Stimulated activated CD8-positive, alpha-beta memory T cell treated with anti-CD3 and anti-CD28 coated beads, Interleukin-2, amount 100 ng/mL, for 1 hour (primary cell): Measurements from ENCODE around the gene PHF20.
"Not testable (repeated sequence)": the region's sequence is repeated elsewhere in the genome, so short reads cannot be mapped to it uniquely, and the experiment has no call there.

ENCODE experiments used
- DNase-seq, 2 donors: peaks; one replicate each; pipeline ENCODE4 v3.0.0-alpha.2; 2020; ENCODE audit warnings: low read depth in 2 of 2

PHF20 gene

GRCh38 chr20:35776513-35777101, 4.8 kb downstream of the PHF20 start:
- DNase-seq, result no peak

- DNase-seq, result not testable (repeated sequence)
Measured at GRCh38 chr20:35783811-35784210, 12.0 kb downstream of the PHF20 start.

- DNase-seq, result not testable (repeated sequence)
Measured at GRCh38 chr20:35785541-35785940, 13.7 kb downstream of the PHF20 start.

GRCh38 chr20:35788796-35789195, 17.0 kb downstream of the PHF20 start:
- no peak for DNase-seq

- no peak for DNase-seq
Measured at GRCh38 chr20:35791097-35791496, 19.3 kb downstream of the PHF20 start.

- no peak for DNase-seq
Measured at GRCh38 chr20:35791821-35792220, 20.0 kb downstream of the PHF20 start.

GRCh38 chr20:35792740-35793139, 20.9 kb downstream of the PHF20 start:
- DNase-seq, result no peak

GRCh38 chr20:35796571-35796970, 24.8 kb downstream of the PHF20 start:
- no peak for DNase-seq

- DNase-seq, result no peak
Measured at GRCh38 chr20:35801865-35802264, 30.1 kb downstream of the PHF20 start.

GRCh38 chr20:35806075-35806474, 34.3 kb downstream of the PHF20 start:
- no peak for DNase-seq

GRCh38 chr20:35807877-35808276, 36.1 kb downstream of the PHF20 start:
- no peak for DNase-seq

- DNase-seq, result no peak
Measured at GRCh38 chr20:35820715-35821114, 48.9 kb downstream of the PHF20 start.

- no peak for DNase-seq
Measured at GRCh38 chr20:35821807-35822242, 50.0 kb downstream of the PHF20 start.

- DNase-seq, result no peak
Measured at GRCh38 chr20:35823147-35823546, 51.3 kb downstream of the PHF20 start.

GRCh38 chr20:35823937-35824336, 52.1 kb downstream of the PHF20 start:
- no peak for DNase-seq

GRCh38 chr20:35826397-35826998, 54.7 kb downstream of the PHF20 start:
- DNase-seq, result no peak

- DNase-seq, result no peak
Measured at GRCh38 chr20:35828434-35828833, 56.6 kb downstream of the PHF20 start.

GRCh38 chr20:35828916-35829315, 57.1 kb downstream of the PHF20 start:
- DNase-seq, result no peak

GRCh38 chr20:35830264-35830663, 58.4 kb downstream of the PHF20 start:
- DNase-seq, result no peak

GRCh38 chr20:35831029-35831428, 59.2 kb downstream of the PHF20 start:
- DNase-seq, result no peak

GRCh38 chr20:35831971-35832370, 60.2 kb downstream of the PHF20 start:
- DNase-seq, result no peak

GRCh38 chr20:35833241-35833640, 61.4 kb downstream of the PHF20 start:
- no peak for DNase-seq

- DNase-seq, result no peak
Measured at GRCh38 chr20:35837577-35838195, 65.9 kb downstream of the PHF20 start.
